MM.1S (cell line): ENCODE measurements around the gene FHDC1.

Experiments used
- EZH2phosphoT487 ChIP-seq: fragments of 300-600 bp; sonication (generic); IDR thresholded peaks from 2 replicates; pipeline ENCODE4 v1.6.1; 2018; ENCODE audit warnings: antibody characterized with exemption, low read length
- TF ChIP-seq, protein P1 (sequence below): fragments of 300-600 bp; sonication (generic); IDR thresholded peaks from 2 replicates; pipeline ENCODE4 v1.5.1; 2016; ENCODE audit warnings: antibody characterized with exemption, low read length, mixed read lengths

DNA sequence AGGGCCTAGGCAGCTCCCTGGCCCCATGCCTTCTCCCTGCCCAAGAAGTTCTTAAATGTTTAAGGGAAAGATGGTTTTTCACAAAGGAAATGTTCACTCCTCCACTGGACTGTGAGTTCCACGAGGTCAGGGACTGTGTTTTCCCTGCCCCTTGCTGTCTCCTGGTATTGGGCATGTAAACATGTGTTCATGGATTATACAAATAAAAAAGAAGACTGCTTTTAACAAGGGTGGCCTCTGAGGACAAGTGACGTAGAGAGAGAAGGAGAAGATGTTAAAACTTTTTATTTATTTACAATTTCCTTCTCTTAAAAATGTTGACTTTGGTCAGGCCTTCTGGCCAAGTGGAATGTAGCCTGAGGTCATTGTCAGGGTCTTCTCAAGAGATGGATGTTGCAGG lies 66.0 kb downstream of the FHDC1 start:
- TF ChIP-seq, protein P1, sequence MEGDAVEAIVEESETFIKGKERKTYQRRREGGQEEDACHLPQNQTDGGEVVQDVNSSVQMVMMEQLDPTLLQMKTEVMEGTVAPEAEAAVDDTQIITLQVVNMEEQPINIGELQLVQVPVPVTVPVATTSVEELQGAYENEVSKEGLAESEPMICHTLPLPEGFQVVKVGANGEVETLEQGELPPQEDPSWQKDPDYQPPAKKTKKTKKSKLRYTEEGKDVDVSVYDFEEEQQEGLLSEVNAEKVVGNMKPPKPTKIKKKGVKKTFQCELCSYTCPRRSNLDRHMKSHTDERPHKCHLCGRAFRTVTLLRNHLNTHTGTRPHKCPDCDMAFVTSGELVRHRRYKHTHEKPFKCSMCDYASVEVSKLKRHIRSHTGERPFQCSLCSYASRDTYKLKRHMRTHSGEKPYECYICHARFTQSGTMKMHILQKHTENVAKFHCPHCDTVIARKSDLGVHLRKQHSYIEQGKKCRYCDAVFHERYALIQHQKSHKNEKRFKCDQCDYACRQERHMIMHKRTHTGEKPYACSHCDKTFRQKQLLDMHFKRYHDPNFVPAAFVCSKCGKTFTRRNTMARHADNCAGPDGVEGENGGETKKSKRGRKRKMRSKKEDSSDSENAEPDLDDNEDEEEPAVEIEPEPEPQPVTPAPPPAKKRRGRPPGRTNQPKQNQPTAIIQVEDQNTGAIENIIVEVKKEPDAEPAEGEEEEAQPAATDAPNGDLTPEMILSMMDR = no peak
- TF ChIP-seq EZH2phosphoT487 = no peak
